HEK293 (cell line): ENCODE data around the gene NHEJ1.

Experiments
- CTCF ChIA-PET: fragments of 350-600 bp; formaldehyde crosslinking; extraction: SDS; loops from one replicate; lab custom pipeline; 2021; ENCODE audit warnings: antibody characterized with exemption; lab: Yijun Ruan, JAX
- POLR2A ChIA-PET: fragments of 300-600 bp; formaldehyde crosslinking; extraction: SDS; loops from one replicate; lab custom pipeline; 2020; ENCODE audit warnings: antibody characterized with exemption, inconsistent platforms; lab: Yijun Ruan, JAX
- H3K27ac ChIP-seq: fragments of 200-500 bp; sonication (Bioruptor generic); 2 replicates; pipeline ENCODE4 v1.5.1; 2014; ENCODE audit warnings: low read depth, low read length, control low read depth, inconsistent platforms; ENCODE audit errors: extremely low read depth
- H3K36me3 ChIP-seq, 2 experiments: fragments of 200-500 bp in 1 of 2; sonication (Bioruptor generic) in 1 of 2; 1 replicate in 1 of 2; 2 replicates in 1 of 2; pipeline ENCODE4 v1.5.1; 2014 to 2017; ENCODE audit warnings: inconsistent platforms in 2 of 2, low read length in 2 of 2; ENCODE audit not compliant: control insufficient read depth in 2 of 2, insufficient read depth in 1 of 2
- H3K4me1 ChIP-seq: fragments of 200-500 bp; sonication (Bioruptor generic); 2 replicates; pipeline ENCODE4 v1.5.1; 2014; ENCODE audit warnings: mild to moderate bottlenecking, low read length, inconsistent platforms; ENCODE audit not compliant: control insufficient read depth, insufficient read depth
- H3K4me3 ChIP-seq: 2 replicates; pipeline ENCODE4 v1.5.1; 2011; ENCODE audit warnings: low read depth, mild to moderate bottlenecking, control low read depth, low read length, moderate library complexity
- H3K9me3 ChIP-seq: fragments of 200-500 bp; sonication (Bioruptor generic); 2 replicates; pipeline ENCODE4 v1.5.1; 2014; ENCODE audit warnings: low read depth, low read length, inconsistent platforms; ENCODE audit not compliant: control insufficient read depth, insufficient read depth
- BCL11B ChIP-seq: fragments of 450-650 bp; formaldehyde crosslinking; IDR thresholded peaks from 2 replicates; pipeline ENCODE4 v1.5.1; 2016; ENCODE audit warnings: low read depth, missing biosample characterization, missing genetic modification characterization
- KLF10 ChIP-seq: fragments of 450-650 bp; IDR thresholded peaks from 2 replicates; pipeline ENCODE4 v1.5.1; 2018; ENCODE audit warnings: missing biosample characterization, mild to moderate bottlenecking, missing genetic modification characterization
- OSR2 ChIP-seq: fragments of 450-650 bp; formaldehyde crosslinking; IDR thresholded peaks from 2 replicates; pipeline ENCODE4 v1.5.1; 2016; ENCODE audit warnings: missing biosample characterization, missing genetic modification characterization
- TSHZ1 ChIP-seq: fragments of 450-650 bp; formaldehyde crosslinking; IDR thresholded peaks from 2 replicates; pipeline ENCODE4 v1.5.1; 2016; ENCODE audit warnings: missing biosample characterization, missing genetic modification characterization, borderline replicate concordance
- ZBTB10 ChIP-seq: fragments of 450-650 bp; formaldehyde crosslinking; IDR thresholded peaks from 2 replicates; pipeline ENCODE4 v1.5.1; 2016; ENCODE audit warnings: missing biosample characterization, missing genetic modification characterization
- ZBTB49 ChIP-seq: fragments of 450-650 bp; formaldehyde crosslinking; IDR thresholded peaks from 2 replicates; pipeline ENCODE4 v1.5.1; 2016; ENCODE audit warnings: missing biosample characterization, missing genetic modification characterization, low read depth
- ZNF2 ChIP-seq: fragments of 450-650 bp; formaldehyde crosslinking; IDR thresholded peaks from 2 replicates; pipeline ENCODE4 v1.5.1; 2016; ENCODE audit warnings: missing biosample characterization, missing genetic modification characterization
- ZNF366 ChIP-seq: fragments of 450-650 bp; formaldehyde crosslinking; conservative IDR thresholded peaks from 2 replicates; pipeline ENCODE4 v1.5.1; 2016; ENCODE audit warnings: missing biosample characterization, missing genetic modification characterization
- ZNF416 ChIP-seq: fragments of 450-650 bp; formaldehyde crosslinking; IDR thresholded peaks from 2 replicates; pipeline ENCODE4 v1.5.1; 2016; ENCODE audit warnings: missing biosample characterization, missing genetic modification characterization
- ZNF423 ChIP-seq: fragments of 450-650 bp; formaldehyde crosslinking; IDR thresholded peaks from 2 replicates; pipeline ENCODE4 v1.5.1; 2016; ENCODE audit warnings: missing biosample characterization, missing genetic modification characterization
- ZNF510 ChIP-seq: fragments of 450-650 bp; formaldehyde crosslinking; IDR thresholded peaks from 2 replicates; pipeline ENCODE4 v1.5.1; 2018; ENCODE audit warnings: mild to moderate bottlenecking, missing genetic modification characterization, missing biosample characterization; ENCODE audit not compliant: insufficient replicate concordance
- ZNF544 ChIP-seq: fragments of 450-650 bp; formaldehyde crosslinking; IDR thresholded peaks from 2 replicates; pipeline ENCODE4 v1.5.0; 2017; ENCODE audit warnings: missing biosample characterization, missing genetic modification characterization
- ZNF560 ChIP-seq: fragments of 450-650 bp; formaldehyde crosslinking; IDR thresholded peaks from 2 replicates; pipeline ENCODE4 v1.5.1; 2017; ENCODE audit warnings: missing biosample characterization, missing genetic modification characterization, borderline replicate concordance
- ZNF596 ChIP-seq: fragments of 450-650 bp; IDR thresholded peaks from 2 replicates; pipeline ENCODE4 v1.5.0; 2018; ENCODE audit warnings: missing biosample characterization, mild to moderate bottlenecking, missing genetic modification characterization, moderate library complexity
- ZNF623 ChIP-seq: fragments of 450-650 bp; formaldehyde crosslinking; IDR thresholded peaks from 2 replicates; pipeline ENCODE4 v1.5.1; 2016; ENCODE audit warnings: missing biosample characterization, missing genetic modification characterization
- ZNF658 ChIP-seq: fragments of 450-650 bp; formaldehyde crosslinking; IDR thresholded peaks from 2 replicates; pipeline ENCODE4; 2016; ENCODE audit warnings: missing biosample characterization, missing genetic modification characterization
- ZNF701 ChIP-seq: fragments of 450-650 bp; formaldehyde crosslinking; IDR thresholded peaks from 2 replicates; pipeline ENCODE4 v1.5.1; 2016; ENCODE audit warnings: missing biosample characterization, missing genetic modification characterization
- TF ChIP-seq, protein P1 (sequence below): fragments of 450-650 bp; formaldehyde crosslinking; IDR thresholded peaks from 2 replicates; pipeline ENCODE4 v1.5.1; 2016; ENCODE audit warnings: missing biosample characterization, missing genetic modification characterization
- TF ChIP-seq, protein P2 (sequence below): fragments of 450-650 bp; formaldehyde crosslinking; IDR thresholded peaks from 2 replicates; pipeline ENCODE4 v1.5.1; 2017; ENCODE audit warnings: missing biosample characterization, missing genetic modification characterization

Gene NHEJ1

GRCh38 chr2:219167997-219168396 lies 7.4 kb upstream of the NHEJ1 start:
- H3K9me3 ChIP-seq = no peaks in the 10 kb centered on the region
- CTCF ChIA-PET = interaction anchor here (0.5 to 0.6 kb wide), 2 partner anchors 127 to 645 kb away, joined by 3 read pairs; no protein-coding TSS in a partner anchor
- H3K4me1 ChIP-seq = no peaks in the 10 kb centered on the region
- H3K4me3 ChIP-seq = no peak overlapping the region
- peaks cover 0 to 16% of the 10 kb centered on the region in 2 experiments; a peak in 1 of 3 replicates for H3K36me3 ChIP-seq
- no peak overlapping the region for H3K27ac ChIP-seq
- POLR2A ChIA-PET = interaction anchor here (0.6 kb wide), 1 partner anchor 259 kb away, joined by 4 read pairs; no protein-coding TSS in a partner anchor
- no peak for TF ChIP-seq ZNF658 (tag by site-specific recombination)
- TF ChIP-seq OSR2 = no peak
- no peak for TF ChIP-seq ZNF416 (tag by site-specific recombination)
- no peak for TF ChIP-seq ZBTB49 (tag by site-specific recombination)
- no peak for TF ChIP-seq ZNF510 (tag by site-specific recombination)
- TF ChIP-seq ZNF2 (tag by site-specific recombination) = no peak
- TF ChIP-seq ZNF560 = no peak
- TF ChIP-seq ZNF596 = no peak

- H3K4me1 ChIP-seq = peaks cover 3% of the 10 kb centered on the region; the same call in 1 of the 2 replicates
- H3K27ac ChIP-seq = no peak overlapping the region
- ChIA-PET POLR2A (no interaction called here), CTCF (interaction anchor here (1.1 to 5.1 kb wide), 2 partner anchors 129 to 133 kb away, joined by 3 to 25 read pairs; no protein-coding TSS in a partner anchor)
- H3K36me3 ChIP-seq = no peaks in the 10 kb centered on the region
- no peaks in the 10 kb centered on the region for H3K9me3 ChIP-seq
- TF ChIP-seq KLF10 (tag by site-specific recombination) (no peak), ZNF544 (tag by site-specific recombination) (no peak), ZNF623 (tag by site-specific recombination) (peak; percentile 91)
- no peak overlapping the region for H3K4me3 ChIP-seq
Measured at GRCh38 chr2:219165058-219165911, 4.7 kb upstream of the NHEJ1 start.

DNA sequence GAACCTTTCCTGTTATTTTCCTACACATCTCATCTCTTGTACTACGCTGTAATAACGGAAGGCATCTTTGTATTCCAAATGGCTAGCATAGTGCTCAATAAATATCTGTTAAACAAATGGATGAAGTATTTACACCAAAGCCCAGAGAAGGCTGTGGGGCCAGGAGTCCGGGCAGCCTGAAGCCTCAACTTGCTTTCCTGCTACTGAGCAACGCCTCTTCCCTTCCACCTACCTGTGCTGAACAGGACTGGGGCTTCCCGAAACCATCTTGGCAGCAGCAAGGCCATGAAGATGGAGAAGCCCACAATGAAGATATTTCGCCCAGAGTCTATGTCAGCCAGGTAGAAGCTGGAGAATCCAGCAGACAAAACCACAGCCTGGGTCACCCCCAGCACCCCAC lies 2.5 kb upstream of the NHEJ1 start:
- ChIA-PET CTCF (interaction anchor here (0.6 to 5.1 kb wide), 7 partner anchors 9 to 686 kb away, joined by 3 to 25 read pairs (median 4); no protein-coding TSS in a partner anchor), POLR2A (no interaction called here)
- H3K9me3 ChIP-seq = no peaks in the 10 kb centered on the region
- no peak overlapping the region for H3K4me3 ChIP-seq
- H3K4me1 ChIP-seq = peaks cover 5% of the 10 kb centered on the region; the same call in 1 of the 2 replicates
- H3K27ac ChIP-seq = no peak overlapping the region
- H3K36me3 ChIP-seq = peaks cover 0 to under 1% of the 10 kb centered on the region in 2 experiments; a peak in 1 of 3 replicates
- TF ChIP-seq, protein P1, sequence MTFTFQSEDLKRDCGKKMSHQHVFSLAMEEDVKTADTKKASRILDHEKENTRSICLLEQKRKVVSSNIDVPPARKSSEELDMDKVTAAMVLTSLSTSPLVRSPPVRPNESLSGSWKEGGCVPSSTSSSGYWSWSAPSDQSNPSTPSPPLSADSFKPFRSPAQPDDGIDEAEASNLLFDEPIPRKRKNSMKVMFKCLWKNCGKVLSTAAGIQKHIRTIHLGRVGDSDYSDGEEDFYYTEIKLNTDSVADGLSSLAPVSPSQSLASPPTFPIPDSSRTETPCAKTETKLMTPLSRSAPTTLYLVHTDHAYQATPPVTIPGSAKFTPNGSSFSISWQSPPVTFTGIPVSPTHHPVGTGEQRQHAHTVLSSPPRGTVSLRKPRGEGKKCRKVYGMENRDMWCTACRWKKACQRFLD (tag by site-specific recombination) = no peak
- TF ChIP-seq ZBTB10 (no peak), ZNF701 (no peak), TSHZ1 (tag by site-specific recombination) (no peak), ZNF423 (no peak), BCL11B (tag by site-specific recombination) (no peak), OSR2 (no peak), ZNF366 (tag by site-specific recombination) (no peak)
- TF ChIP-seq, protein P2, sequence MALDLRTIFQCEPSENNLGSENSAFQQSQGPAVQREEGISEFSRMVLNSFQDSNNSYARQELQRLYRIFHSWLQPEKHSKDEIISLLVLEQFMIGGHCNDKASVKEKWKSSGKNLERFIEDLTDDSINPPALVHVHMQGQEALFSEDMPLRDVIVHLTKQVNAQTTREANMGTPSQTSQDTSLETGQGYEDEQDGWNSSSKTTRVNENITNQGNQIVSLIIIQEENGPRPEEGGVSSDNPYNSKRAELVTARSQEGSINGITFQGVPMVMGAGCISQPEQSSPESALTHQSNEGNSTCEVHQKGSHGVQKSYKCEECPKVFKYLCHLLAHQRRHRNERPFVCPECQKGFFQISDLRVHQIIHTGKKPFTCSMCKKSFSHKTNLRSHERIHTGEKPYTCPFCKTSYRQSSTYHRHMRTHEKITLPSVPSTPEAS (tag by site-specific recombination) = no peak
